GM12864 (cell line): ENCODE measurements around the gene EML2.

Experiments
- DNase-seq: peaks from one replicate; pipeline ENCODE4 v3.0.0-alpha.2; 2011; ENCODE audit warnings: low read depth
- H3K4me3 ChIP-seq: 2 replicates; pipeline ENCODE4 v1.5.1; 2011; ENCODE audit warnings: mild to moderate bottlenecking, low read depth, low read length, control low read depth
- TF ChIP-seq, protein P1 (sequence below): IDR thresholded peaks from 2 replicates; pipeline ENCODE4 v1.5.1; 2011; ENCODE audit warnings: low read depth, mild to moderate bottlenecking, moderate library complexity, low read length, control low read depth, inconsistent platforms; ENCODE audit errors: missing control alignments

Gene EML2

DNA sequence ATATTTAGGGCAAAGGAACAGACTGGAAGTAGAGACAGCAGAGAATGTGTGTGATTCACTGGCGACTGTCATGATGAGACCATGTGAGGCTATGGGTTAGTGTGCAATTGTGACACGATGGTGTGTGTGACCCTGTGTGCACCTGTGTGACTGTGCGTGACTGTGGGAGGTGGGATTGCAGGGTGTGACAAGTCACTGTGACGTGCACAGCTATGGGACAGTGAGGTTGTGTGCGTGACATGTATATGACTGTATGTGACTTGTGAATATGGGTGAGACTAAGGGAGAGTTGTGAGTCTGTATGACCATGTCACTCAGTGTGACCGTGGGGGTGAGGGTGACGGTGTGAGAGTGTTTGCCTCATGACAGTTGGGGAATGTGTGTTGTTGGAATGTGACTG lies 25.4 kb upstream of the EML2 start:
- no peak for DNase-seq
- TF ChIP-seq, protein P1, sequence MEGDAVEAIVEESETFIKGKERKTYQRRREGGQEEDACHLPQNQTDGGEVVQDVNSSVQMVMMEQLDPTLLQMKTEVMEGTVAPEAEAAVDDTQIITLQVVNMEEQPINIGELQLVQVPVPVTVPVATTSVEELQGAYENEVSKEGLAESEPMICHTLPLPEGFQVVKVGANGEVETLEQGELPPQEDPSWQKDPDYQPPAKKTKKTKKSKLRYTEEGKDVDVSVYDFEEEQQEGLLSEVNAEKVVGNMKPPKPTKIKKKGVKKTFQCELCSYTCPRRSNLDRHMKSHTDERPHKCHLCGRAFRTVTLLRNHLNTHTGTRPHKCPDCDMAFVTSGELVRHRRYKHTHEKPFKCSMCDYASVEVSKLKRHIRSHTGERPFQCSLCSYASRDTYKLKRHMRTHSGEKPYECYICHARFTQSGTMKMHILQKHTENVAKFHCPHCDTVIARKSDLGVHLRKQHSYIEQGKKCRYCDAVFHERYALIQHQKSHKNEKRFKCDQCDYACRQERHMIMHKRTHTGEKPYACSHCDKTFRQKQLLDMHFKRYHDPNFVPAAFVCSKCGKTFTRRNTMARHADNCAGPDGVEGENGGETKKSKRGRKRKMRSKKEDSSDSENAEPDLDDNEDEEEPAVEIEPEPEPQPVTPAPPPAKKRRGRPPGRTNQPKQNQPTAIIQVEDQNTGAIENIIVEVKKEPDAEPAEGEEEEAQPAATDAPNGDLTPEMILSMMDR: no peak
- no peak overlapping the region for H3K4me3 ChIP-seq

GRCh38 chr19:45663800-45664199 lies 24.6 kb upstream of the EML2 start:
- TF ChIP-seq, protein P1: no peak
- DNase-seq: no peak
- no peak overlapping the region for H3K4me3 ChIP-seq

GRCh38 chr19:45660636-45661035 lies 21.4 kb upstream of the EML2 start:
- H3K4me3 ChIP-seq: no peak overlapping the region
- TF ChIP-seq, protein P1: no peak
- DNase-seq: no peak

- DNase-seq: no peak
- TF ChIP-seq, protein P1: no peak
- H3K4me3 ChIP-seq: no peak overlapping the region
These were observed 20.0 kb upstream of the EML2 start for GRCh38 chr19:45659096-45659729.

DNA sequence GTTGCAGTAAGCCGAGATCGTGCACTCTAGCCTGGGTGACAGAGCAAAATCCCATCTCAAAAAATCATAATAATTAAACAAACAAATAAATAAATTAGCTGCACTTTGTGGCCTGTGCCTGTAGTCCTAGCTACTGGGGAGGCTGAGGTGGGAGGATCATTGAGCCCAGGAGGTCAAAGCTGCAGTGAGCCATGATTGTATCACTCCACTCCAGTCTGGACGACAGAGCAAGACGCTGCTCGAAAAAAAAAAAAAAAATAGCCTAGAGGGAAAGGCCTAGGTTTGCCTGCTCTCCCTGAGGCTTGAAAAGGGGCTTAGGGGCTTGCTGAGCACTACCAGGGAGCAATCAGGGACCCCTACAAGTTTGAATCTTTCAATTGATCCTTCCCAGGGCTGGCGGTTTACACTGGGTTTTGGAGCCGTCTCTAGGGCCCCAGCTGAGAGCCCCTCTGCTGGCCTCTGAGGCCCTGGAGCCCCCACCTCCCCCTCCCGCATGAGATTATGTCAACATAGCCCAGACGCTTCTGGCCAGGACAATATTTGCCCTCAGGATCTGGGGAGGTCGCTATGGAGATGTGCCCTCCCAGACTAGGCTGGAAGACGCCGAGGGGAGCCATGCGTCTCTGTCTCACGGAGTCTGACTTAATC lies 18.4 kb upstream of the EML2 start:
- no peak overlapping the region for H3K4me3 ChIP-seq
- no peak for DNase-seq
- TF ChIP-seq, protein P1: no peak

DNA sequence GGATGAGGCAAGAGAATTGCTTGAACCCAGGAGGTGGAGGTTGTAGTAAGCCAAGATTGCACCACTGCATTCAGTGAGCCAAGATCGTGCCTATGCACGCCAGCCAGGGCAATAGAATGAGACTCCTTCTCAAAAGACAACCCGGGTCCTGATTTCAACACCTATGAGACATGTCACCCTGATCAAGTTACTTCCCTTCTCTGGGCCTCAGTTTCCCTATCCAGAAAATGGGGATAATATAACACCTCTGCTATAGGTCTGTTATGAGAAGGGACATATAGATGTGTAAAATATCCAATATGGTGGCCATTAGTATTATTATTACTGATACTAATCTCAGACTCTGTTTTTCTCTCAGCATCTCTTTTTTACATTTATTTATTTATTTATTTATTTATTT lies 15.9 kb upstream of the EML2 start:
- TF ChIP-seq, protein P1: no peak
- no peak overlapping the region for H3K4me3 ChIP-seq
- no peak for DNase-seq

DNA sequence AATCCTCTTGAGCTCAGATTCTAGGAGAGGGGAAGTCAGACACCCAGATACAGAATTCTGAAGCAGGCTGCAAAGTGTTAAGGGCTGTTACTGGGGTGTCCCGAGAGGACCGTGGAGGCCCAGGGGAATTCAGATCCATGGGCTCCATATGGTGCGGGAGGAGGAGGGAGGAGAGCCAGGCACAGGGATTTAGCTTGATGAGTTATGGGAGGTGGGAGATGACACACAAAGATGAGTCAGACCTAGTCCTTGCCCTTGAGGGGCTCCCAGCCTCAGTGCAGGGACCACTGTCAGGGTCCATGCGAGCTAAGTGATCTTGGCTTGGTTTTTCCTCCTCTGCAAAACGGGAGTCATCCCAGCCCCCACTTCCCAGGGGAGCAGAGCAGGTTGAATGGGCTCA lies 14.4 kb upstream of the EML2 start:
- DNase-seq: no peak
- TF ChIP-seq, protein P1: no peak
- H3K4me3 ChIP-seq: no peak overlapping the region
